ENCODE measurements around the gene NHLRC4.

- no peak for TF ChIP-seq CTCF (IDR thresholded peaks at IDR 0.05)
- no peak for TF ChIP-seq POLR2A (IDR thresholded peaks at IDR 0.05)
Observed at GRCh38 chr16:590815-591200, 24.0 kb downstream of the NHLRC4 start.

Data from lower leg skin (tissue), 3 donors.